Ureter (tissue), 1 donor: ENCODE results near the gene TJAP1. TPM values are rescaled to one million over a fixed set of nuclear protein-coding genes. Genes with fewer than 3 reads are reported as not detected.
A peak's percentile ranks its signal among the peaks of the same experiment; 100 is the strongest.

Experiments
- DNase-seq: peaks from one replicate; pipeline ENCODE4 v3.0.0-alpha.2; 2020; ENCODE audit warnings: low spot score
- total RNA-seq: library from RNA; stranded (reverse); gene quantifications from one replicate; pipeline ENCODE4 v1.2.4, GENCODE V29; 2023
- donor health status: DM: yes; HTN: yes; CAD: no.

Gene TJAP1
- total RNA-seq, 1 donor from 2014 or later: 36.5 TPM

DNA sequence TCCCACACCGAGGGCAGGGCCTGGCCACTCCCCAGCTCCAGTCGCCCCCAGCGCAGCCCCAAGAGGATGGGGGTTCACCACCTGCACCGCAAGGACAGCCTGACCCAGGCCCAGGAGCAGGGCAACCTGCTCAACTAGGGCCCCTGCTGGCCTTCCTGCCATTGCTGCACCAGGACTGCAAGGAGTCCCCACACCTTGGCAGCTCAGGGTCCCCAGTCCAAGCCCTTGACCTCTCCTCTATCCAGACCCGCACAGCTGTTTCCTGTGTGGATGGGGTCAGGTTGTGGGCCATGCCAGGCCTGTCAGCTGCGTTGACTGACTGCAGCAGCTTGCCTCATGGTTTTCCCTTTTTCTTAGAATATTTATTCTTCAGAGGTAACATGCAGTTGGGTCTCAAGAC, 28.3 kb downstream of the TJAP1 start:
- no peak for DNase-seq

DNA sequence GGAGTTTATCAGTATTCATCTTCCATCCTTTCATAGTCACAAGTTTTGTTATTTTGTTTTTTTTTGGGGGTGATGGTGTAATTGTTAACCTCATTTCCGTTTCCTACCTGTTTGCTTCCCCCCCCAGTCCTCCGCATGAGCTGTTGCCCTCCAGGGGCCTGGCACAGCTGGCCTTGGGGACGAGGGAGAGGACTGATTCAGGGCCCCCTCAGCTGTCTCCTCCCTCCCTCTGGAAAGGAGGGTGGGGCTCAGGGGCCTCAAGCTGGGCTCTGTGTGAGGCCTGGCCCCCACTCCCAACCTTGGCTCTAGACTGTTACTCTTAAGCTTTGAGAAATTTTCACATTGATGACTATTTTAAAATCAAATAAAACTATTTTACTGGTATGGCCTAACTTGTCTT, 28.8 kb downstream of the TJAP1 start:
- no peak for DNase-seq

DNA sequence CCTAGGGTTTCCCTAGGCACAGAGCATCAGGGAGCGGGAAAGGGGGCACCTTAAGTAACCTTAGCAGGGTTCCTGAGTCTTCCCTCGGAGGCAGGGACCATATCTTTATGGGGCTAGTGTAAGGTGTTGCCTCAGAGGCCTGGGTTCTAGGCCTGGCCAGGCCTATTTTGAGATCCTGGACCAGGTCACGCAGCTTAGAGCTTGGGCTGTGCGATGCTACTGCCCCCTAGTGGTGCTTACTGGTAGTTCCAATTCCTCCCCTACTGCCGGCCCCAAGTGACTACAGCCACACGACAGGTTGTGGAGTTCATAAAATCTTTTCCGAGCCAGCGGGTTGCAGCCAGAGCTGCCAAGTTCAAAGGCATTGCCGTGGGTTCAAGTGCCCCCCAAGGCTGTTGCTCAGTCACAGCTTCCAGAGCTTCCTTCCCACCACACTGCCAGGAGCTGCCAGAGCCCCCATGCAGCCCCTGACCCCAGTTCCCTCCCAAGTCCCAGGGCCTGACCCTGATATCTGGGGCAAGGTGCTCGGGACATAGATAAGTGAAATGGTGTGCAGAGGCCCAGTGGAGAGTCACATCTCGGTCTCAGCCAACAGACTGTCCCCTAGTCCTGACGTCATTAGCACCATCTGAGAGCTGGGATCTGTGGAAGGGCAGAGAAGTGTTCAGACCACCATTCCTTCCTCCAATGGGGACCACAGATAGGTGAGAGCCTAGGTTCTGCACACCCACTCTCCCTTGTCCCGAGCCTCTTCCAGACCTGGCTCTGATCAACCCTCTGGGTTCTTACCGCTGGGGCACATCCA, 29.5 kb downstream of the TJAP1 start:
- peak; percentile 87 for DNase-seq

DNA sequence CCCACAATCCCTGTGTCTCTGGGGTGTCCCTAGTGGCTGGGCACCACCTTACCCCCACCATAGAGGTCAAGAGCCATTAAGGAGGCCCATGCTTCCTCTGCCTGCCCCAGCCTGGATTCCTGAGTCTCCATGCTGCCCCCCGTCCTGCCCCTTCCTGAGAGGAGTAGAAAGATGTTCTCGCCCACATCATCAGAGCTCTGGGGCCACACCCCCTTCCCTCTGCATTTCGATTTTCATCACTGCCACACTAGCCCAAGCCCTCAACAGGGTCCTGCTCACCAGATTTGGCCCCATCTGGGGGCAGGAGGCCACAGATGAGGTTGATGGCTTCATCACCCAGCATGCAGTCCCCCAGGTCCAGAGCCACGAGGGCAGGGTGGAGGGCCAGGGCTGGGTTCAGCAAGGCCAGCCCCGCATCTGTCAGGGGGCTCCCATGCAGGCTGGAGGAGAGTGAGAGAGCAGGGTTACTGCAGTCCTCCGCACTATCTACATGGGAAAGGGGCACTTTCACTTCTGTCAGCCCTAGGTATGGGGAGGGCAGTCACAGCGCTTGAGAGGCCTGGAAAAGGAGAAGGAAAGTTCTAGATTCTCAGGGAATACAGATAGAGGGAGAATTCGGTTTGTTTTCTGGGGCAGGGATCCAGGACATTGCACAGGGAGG, 31.2 kb downstream of the TJAP1 start:
- DNase-seq: no peak

DNA sequence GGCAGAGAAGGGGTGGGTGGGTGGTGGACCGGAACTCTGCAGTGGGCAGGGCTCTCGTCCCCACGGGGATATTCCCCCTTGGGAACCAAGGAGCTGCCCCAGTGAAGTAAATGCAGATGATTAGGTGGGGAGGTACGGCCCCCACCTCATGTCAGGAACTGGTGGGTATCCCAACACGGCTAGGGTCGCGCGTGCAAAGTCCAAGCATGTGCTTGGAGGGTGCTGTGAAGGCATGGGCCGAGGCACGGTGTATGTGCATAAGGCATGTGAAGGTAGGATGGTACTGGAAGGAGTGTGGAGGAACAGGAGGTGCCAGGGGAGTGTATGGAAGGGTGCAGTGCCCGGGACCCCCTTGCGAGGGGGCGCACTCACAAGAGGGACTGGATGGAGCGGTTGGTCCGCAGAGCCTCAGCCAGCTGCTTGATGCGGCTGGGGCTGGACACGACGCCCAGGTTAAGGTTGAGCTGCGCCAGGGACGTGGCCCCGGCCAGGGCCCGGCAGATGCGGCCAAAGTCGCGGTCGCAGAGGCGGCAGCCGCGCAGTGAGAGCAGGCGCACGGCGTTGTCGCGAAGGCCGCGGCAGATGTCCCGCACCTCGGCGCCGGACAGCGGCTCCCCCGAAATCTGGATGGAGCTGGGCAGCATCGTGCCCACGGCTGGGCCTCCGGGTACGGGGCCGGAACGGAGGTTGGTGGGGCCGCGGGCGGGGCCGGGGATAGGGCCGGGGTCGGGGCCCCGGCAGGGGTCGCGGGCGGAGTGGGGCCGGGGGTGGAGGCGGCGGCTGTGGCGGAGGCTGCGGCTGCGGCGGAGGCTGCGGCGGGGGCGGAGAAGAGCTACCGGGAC, 32.0 kb downstream of the TJAP1 start:
- no peak for DNase-seq

DNA sequence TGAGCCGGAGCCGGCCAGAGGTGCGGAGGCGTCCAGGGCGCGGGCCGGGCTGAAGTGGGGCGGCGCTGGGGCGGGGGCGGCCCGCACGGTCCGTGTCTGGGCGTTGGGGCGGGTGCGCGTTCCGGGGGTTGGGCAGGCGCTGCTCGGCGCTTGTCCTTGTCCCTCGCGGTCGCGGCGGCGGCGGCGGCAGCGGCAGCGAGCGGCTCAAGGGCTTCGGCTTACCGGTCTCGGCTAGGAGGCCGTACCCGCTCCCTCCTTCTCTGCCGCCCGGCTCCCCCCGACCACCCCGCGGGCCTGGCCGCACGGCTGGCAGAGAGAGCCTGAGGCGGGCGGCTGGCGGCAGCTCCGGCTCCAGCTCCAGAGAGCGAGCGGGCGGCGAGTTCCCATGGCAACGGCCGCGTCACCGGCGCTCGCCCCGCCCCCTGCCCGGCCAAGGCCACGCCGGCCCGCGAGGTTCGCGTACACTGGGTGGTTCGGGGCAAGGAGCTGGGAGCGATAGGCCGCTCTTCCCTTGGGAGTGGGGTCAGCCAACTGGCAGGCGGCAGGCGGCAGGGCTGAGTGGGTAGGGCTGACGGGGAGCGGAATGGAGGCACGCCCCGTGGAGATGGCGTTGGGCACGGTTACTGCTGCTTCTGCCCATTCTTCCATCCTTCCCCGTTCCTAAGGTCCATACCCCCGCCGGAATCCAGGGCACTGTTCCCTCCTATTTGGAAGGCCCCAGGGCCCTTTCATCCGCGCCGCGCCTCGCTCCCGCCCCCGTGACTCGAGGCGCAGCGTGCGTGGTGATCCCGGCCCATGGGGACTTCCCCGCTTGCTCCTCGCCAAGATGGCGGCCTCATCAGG, 32.8 kb downstream of the TJAP1 start, which contains the start of gene LRRC73:
Gene LRRC73, minus strand, starts transcription at position 363 of the 843 bp plus-strand sequence. CDS start 561 bp downstream, outside the sequence.
- DNase-seq: peak; percentile 87

DNA sequence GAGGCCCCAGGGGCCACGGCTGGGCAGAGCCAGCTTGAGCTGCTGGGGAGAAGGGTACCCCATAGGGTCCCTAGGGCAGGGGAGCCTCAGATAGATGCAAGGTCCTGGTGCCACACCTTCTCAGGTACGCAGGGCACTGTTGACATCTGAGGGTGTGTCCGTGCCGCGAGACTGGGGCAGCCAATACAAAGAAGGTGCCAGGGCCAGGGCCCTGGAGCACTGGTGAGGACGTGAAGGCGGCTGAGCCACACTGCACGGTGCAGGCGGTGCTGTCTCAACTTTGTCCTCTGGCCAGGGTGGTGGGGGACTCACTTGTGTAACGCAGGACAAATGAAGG, 33.4 kb downstream of the TJAP1 start:
- DNase-seq: no peak

DNA sequence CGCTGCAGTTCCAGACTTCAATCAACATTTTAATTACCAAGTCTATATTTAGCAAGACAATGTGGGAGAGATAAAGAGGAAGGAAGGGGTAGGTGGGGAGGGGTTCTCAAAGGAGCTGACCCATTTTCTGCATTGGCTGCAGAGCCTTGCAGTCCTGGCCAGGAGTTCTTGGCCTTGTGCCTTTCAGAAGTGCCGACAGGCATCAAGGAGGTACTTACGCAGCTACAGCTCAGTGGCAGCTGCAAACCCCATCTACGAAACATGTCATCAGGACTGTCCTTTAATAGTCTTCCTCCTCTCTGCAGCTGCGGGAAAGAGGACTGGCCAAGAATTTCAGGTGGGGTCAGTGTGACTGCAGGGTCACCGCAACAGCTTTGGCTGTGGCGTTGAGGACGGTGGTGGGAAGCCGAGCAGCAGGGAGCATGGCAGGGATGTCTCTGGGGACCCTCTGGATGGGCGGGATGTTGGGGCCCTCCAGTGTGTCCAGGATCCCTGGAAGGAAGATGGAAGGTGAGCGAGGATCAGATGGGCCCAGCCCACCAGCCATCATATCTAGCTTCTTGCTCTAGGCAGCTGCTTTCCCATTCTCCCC, 34.5 kb downstream of the TJAP1 start:
- no peak for DNase-seq

DNA sequence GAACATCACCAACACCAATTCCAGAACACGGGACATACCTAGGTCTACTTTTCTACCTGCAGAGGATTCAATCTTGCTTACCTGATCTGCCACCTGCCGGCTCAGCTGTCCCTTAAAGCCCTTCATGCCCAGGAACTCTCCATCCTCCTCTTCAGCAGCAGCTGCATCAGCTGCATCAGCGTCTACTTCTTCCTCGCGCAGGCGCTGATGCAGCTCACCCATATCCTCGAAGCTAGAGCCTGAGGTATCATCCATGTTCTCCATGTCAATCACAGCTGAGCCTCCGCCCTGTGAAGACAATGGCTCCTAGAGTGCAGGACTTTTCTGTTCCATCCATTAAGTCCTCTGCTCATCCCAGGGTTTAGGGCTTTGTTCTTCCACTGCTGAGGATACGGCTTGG, 38.4 kb downstream of the TJAP1 start:
- DNase-seq: no peak

DNA sequence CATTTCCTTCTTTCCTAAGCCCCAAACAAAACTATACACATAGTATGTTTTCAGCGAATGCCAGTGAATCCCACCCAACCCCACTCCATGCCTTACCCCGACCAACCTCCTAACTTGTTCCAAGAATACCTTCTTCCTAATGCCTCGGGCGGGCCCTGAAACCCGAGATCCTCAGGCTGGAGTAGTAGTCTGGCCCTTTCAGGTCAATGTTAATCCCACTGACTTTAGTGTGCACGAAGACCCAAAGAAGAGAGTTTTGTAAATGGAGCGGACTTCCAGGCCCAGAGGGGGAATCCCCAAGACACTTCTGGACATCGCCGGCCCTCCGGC, 39.0 kb downstream of the TJAP1 start:
- DNase-seq: no peak

DNA sequence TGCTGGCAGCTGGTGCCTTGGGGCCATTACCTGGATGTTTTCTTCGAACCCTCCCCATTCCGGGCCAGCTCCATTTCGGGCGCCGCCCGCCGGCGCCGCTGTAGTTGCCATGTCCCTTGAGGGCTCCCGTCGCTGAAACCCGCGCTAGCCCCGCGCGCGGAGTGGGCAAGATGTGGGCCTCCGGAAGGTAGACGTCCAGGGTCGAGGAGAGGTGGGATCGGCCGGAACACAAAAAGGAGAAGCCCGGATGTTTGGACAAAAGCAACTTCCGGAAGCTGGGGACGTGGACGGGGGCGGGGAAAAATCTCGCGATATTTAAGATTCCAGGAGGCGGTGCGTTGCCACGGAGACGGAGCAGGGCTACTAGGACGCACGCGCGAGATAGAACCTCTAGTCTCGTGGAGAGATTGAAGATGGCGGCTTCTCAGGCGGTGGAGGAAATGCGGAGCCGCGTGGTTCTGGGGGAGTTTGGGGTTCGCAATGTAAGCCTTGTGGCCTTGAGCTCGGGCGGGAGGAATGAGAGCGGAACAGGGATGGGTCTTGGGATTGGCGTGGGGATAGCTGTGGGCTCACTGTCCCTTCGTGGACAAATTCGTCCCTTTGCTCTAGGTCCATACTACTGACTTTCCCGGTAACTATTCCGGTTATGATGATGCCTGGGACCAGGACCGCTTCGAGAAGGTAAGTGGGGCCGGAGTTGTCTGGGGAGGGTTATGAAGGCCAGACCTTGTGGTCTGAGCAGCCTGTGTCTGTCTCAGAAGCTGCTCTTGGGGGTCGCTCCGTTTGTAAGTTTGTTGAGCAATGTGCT, 39.5 kb downstream of the TJAP1 start, which contains the start of the genes POLR1C and YIPF3:
Gene POLR1C, plus strand, starts transcription at position 393 of the 808 bp plus-strand sequence. Its CDS starts 21 bp downstream, at position 414.
Gene YIPF3, minus strand, starts transcription at position 230 of the 808 bp plus-strand sequence. Its CDS starts 119 bp downstream, at position 111.
- peak; percentile 98 for DNase-seq

DNA sequence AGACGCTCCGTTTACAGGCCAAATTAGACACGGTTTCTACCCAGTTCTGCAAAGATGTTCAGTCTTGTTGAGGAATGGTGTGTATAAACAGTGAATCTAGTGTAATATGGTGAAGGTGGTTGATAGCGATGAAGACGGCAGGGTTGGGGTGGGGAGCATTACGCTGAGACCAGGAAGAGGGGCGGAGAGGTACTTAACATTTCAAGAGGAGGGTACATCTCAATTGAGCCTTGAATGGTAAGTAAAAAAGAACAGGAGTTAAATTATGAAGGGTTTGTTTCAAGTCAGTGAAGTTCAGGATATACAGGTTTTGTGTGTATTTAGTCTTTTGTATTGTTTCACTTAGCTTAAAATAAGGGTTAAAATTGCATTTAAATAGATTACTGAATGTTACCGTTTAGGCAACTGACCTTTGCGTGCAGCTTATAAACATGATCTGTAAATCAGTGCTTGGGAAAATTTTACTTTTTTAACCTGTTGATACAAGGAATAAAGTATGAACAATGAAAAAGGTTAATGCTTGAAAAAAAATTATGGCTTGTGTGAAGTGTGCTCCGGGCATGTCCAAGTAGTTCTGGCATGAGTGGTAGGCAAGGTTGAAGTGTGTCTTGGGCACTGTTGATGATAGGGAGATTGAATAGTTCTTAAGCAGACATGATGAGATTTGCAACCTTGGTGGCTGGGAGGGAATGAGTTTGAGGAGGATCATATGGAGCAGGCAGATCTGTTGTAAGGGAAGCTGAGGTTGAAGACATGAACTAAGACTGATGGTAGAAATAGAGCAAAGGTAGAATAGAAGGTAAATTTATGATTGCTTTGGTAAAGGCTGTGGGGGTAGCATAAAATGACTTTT, 40.4 kb downstream of the TJAP1 start:
- no peak for DNase-seq

DNA sequence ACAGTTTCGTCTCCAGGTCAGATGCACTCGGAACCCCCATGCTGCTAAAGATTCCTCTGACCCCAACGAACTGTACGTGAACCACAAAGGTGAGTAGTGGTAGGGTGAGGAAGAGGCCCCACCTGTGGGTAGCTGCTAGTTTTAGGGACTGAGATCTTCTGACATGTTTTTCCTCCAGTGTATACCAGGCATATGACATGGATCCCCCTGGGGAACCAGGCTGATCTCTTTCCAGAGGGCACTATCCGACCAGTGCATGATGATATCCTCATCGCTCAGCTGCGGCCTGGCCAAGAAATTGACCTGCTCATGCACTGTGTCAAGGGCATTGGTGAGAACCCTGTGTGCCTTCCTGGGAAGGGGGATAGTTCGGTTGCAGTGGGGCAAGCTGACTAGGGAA, 42.7 kb downstream of the TJAP1 start:
- DNase-seq: no peak

DNA sequence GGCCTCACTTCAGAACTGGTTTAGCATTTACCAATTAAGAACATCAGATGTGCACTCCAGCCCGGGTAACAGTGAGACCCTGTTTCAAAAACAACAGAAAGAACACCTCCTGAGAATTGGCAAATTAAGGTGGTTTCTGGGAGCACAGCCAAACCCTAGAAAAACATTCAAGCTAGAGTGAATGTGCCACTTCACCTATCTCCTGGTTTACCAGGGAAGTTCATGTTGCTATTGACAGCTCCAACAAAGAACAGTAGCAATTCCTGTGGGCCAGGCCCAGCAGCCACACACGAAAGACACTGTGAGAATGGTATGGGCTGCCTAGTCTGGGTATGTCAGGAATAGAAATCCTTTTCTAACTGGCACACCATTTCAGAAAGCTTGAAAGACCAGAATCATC, 44.5 kb downstream of the TJAP1 start:
- DNase-seq: no peak

DNA sequence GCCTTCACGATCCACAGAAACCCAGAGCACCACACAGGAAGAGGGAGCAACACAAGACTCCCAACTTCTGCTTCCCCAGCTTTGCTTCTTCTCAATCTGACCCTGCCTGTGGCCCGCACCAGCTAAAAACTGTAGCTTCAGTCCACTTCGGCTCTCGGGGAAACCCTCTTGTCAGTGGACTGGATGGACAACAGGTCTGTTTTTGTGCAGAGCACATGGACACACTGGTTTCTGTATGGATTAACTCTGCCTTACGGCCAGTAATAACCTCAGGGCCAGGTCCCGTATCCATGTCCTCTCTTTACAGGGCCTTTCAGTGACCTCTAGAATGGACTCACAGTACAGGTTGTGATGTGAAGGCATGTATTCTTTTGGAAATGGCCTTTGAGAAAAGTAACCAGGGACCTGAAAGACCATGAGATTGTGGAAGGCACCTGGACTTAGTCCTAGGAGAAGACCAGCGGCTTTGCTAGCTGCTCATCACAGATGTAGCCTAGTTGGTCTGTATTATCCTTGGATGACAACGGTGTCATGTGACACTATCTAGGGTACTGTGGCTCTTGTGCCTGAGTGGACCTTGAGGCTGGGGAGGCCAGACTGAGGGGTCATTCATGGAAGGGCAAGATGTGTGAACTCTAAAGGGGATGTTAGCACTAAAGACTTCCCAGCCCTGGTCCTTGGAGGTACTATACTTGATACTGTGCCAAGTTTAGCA, 45.3 kb downstream of the TJAP1 start:
- DNase-seq: no peak

DNA sequence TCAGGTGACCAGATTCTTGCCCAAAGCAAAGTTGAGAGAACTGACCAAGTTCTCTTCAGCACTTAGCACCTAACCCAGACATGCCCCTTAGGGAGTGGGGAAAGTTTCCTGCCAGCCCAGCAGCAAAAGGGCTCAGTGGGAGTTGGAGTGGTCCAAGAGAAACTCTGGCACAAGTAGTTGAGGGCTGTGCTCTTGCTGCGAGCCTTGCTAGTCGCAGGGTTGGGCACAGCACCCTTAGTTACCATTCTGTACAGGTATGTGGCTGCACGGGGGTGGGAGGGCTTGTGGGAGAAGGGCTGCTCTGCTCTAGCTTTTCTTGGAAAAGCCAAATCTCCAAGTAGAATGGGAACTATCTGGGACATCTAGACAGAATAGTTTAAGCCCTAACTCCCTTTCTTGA, 45.9 kb downstream of the TJAP1 start:
- no peak for DNase-seq

DNA sequence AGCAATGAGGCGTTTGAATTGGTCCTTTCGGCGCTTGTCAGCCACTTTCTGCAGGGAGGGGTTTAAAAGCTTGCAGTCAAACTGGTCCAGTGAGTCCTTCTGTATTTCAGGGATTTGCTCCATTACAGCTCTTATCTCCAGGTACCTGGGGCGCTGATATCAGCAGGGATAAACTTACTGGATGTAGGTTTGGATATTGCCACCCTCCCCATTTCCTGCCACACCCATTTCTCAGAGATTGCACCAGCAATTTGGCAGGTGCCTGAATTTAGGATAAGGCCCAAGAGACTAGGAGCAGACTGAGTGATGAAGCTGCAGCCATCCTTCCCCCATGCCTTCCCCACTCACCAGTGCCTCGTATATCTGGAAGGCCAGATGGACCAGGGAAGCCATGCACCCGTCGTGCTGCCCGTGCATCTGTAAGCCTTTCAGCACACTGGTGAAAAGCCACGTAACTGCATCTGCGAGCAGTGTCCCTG, 47.2 kb downstream of the TJAP1 start:
- DNase-seq: no peak

DNA sequence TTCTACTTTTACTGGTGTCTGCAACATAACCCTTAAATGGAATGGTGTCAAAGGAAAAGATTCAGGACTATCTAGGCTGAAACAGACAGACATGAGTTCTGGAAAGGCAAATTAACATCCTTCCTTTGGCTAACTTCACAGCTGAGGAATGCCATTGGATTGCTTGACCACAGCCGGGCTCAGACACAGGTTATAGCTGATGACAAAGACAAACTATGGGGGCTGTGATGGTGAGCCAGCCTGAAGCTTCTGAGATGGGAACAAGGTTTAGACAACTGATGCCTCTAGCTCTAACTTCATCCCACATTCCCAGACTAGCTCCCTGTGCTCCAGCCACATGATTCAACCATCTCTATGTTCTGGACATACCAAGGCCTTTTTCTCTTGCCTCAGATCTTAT, 54.8 kb downstream of the TJAP1 start:
- no peak for DNase-seq
